Common myeloid progenitor, CD34-positive (primary cell): ENCODE measurements around the gene DPH7.
"Not testable (repeated sequence)": the region's sequence is repeated elsewhere in the genome, so short reads cannot be mapped to it uniquely, and the experiment has no call there.

ENCODE experiments used
- CTCF ChIA-PET: fragments of 350-600 bp; sonication (Branson Sonifier 250); formaldehyde crosslinking; loops from one replicate; lab custom pipeline; 2021; ENCODE audit warnings: antibody characterized with exemption; lab: Charles Lee
- POLR2A ChIA-PET: fragments of 350-600 bp; sonication (Branson Sonifier 250); formaldehyde crosslinking; loops from one replicate; lab custom pipeline; 2021; ENCODE audit warnings: antibody characterized with exemption; lab: Charles Lee
- DNase-seq, 3 donors: peaks; one replicate each; pipeline versions ENCODE4 v3.0.0 to v3.0.0-alpha.2; 2013
- H3K27ac ChIP-seq, 2 experiments: 1 replicate in 1 of 2; 2 replicates in 1 of 2; pipeline ENCODE4 v1.7.0; 2013; ENCODE audit warnings: inconsistent platforms in 2 of 2, low read length in 2 of 2, mild to moderate bottlenecking in 2 of 2, low read depth in 1 of 2, moderate library complexity in 1 of 2; ENCODE audit not compliant: severe bottlenecking in 2 of 2, insufficient read depth in 1 of 2, poor library complexity in 1 of 2
- H3K27me3 ChIP-seq, 5 experiments: replicated peaks in 2 of 5; 1 replicate in 3 of 5; 2 replicates in 2 of 5; pipeline versions ENCODE4 v1.6.1 to v1.7.0; 2013; ENCODE audit warnings: low read length in 4 of 5, mild to moderate bottlenecking in 2 of 5, moderate library complexity in 2 of 5, inconsistent platforms in 1 of 5; ENCODE audit not compliant: insufficient read depth in 5 of 5, control insufficient read depth in 4 of 5
- H3K36me3 ChIP-seq, 4 experiments: 1 replicate in 2 of 4; 2 replicates in 2 of 4; pipeline versions ENCODE4 v1.6.1 to v1.7.0; 2013; ENCODE audit warnings: low read length in 3 of 4, control low read depth in 1 of 4, mild to moderate bottlenecking in 1 of 4; ENCODE audit not compliant: control insufficient read depth in 4 of 4, insufficient read depth in 4 of 4
- H3K4me1 ChIP-seq, 4 experiments: 1 replicate in 3 of 4; 2 replicates in 1 of 4; pipeline versions ENCODE4 v1.6.1 to v1.7.1; 2013; ENCODE audit warnings: low read length in 3 of 4, mild to moderate bottlenecking in 3 of 4, control low read depth in 1 of 4, inconsistent platforms in 1 of 4, moderate library complexity in 1 of 4; ENCODE audit not compliant: control insufficient read depth in 4 of 4, insufficient read depth in 4 of 4; ENCODE audit errors: control extremely low read depth in 1 of 4
- H3K4me3 ChIP-seq, 7 experiments: 1 replicate in 4 of 7; 2 replicates in 3 of 7; pipeline versions ENCODE4 v1.5.1 to v1.7.0; 2013; ENCODE audit warnings: mild to moderate bottlenecking in 7 of 7, low read length in 6 of 7, moderate library complexity in 6 of 7, inconsistent platforms in 2 of 7, low read depth in 2 of 7, control low read depth in 1 of 7; ENCODE audit not compliant: insufficient read depth in 4 of 7, control insufficient read depth in 1 of 7; ENCODE audit errors: extremely low read depth in 1 of 7
- H3K9me3 ChIP-seq, 5 experiments: 1 replicate in 4 of 5; 2 replicates in 1 of 5; pipeline versions ENCODE4 v1.6.1 to v1.7.1; 2013; ENCODE audit warnings: low read length in 4 of 5, mild to moderate bottlenecking in 2 of 5, inconsistent platforms in 1 of 5, low read depth in 1 of 5, moderate library complexity in 1 of 5; ENCODE audit not compliant: control insufficient read depth in 4 of 5, insufficient read depth in 2 of 5; ENCODE audit errors: control extremely low read depth in 1 of 5
- WGBS: methylation state at CpG from one replicate; pipeline ENCODE4 v1.1.5; 2013; ENCODE audit not compliant: insufficient coverage; 5-methylcytosine and 5-hydroxymethylcytosine counted together

DPH7 gene

DNA sequence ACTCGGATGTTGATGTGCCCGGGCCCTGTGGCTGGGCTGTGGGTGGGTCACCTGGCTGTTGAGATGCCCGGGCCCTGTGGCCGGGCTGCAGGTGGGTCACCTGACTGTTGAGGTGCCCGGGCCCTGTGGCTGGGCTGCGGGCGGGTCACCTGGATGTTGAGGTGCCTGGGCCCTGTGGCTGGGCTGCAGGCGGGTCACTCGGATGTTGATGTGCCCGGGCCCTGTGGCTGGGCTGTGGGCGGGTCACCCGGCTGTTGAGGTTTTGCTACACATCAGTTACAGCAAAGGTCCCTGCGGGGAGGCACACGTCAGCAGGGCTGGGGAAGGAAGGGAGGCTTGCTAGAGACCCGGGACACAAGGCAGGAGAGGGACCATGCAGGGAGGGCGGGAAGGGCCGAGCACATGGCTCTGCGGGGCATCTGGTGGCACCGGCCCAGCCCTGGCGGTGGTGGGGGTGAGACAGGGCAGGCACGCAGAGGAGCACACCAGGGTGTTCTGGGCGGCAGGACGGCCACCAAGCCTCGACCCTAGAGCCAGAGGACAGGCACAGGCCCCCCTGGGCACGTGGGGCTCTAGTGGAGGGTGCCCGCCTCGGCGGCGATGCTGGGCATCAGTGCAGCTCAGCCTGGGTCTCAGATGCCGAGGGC is 63.9 kb downstream of the DPH7 start:
- Histone ChIP-seq H3K27me3 (no peaks in the 10 kb centered on the region), H3K36me3 (peaks cover 0 to 2% (median 0%) of the 10 kb centered on the region in 4 experiments), H3K4me1 (no peaks in the 10 kb centered on the region), H3K9me3 (no peaks in the 10 kb centered on the region), H3K4me3 (no peak overlapping the region), H3K27ac (no peak overlapping the region)
- ChIA-PET POLR2A (no interaction called here), CTCF (no interaction called here)
- WGBS: 97% methylated on average over 23 of the region's 30 CpGs
- DNase-seq: no peak

DNA sequence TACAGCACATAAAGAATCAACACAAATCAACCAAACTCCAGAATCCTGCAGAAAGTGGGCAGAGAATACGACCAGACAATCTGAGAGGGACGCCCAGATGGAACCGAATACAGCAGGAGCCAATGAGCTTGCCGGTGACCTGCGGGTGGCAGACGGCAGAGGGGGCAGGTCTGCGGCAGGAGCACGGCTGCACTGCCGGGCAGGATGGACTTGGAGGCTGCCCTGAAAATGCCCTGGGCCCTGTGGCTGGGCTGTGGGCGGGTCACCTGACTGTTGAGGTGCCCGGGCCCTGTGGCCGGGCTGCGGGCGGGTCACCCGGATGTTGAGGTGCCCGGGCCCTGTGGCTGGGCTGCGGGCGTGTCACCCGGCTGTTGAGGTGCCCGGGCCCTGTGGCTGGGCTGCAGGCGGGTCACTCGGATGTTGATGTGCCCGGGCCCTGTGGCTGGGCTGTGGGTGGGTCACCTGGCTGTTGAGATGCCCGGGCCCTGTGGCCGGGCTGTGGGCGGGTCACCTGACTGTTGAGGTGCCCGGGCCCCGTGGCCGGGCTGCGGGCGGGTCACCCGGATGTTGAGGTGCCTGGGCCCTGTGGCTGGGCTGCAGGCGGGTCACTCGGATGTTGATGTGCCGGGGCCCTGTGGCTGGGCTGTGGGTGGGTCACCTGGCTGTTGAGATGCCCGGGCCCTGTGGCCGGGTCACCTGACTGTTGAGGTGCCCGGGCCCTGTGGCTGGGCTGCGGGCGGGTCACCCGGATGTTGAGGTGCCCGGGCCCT is 64.7 kb downstream of the DPH7 start:
- H3K27me3 ChIP-seq, H3K9me3 ChIP-seq, POLR2A ChIA-PET, CTCF ChIA-PET, H3K36me3 ChIP-seq, H3K27ac ChIP-seq, DNase-seq, H3K4me3 ChIP-seq, H3K4me1 ChIP-seq: not testable (repeated sequence)
- 92% methylated on average over 29 of the region's 42 CpGs for WGBS

DNA sequence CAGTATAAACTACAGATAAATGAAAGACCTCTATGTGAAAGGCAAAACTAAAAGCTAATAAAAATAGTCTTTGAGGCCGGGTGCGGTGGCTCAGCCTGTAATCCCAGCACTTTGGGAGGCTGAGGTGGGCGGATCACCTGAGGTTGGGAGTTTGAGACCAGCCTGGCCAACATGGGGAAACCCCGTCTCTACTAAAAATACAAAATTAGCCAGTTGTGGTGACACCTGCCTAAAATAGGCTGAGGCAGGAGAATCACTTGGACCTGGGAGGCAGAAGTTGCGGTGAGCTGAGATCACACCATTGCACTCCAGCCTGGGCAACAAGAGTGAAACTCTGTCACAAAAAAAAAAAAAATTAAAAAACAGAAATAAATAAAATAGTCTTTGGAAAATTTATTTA is 65.6 kb downstream of the DPH7 start:
- H3K27me3 ChIP-seq, H3K4me3 ChIP-seq, H3K36me3 ChIP-seq, CTCF ChIA-PET, DNase-seq, H3K9me3 ChIP-seq, H3K4me1 ChIP-seq, H3K27ac ChIP-seq: not testable (repeated sequence)
- POLR2A ChIA-PET: interaction anchor here (0.6 kb wide), 1 partner anchor 15 kb away, joined by 3 read pairs; no protein-coding TSS in a partner anchor
- 100% methylated on average over 2 of the region's 5 CpGs for WGBS

DNA sequence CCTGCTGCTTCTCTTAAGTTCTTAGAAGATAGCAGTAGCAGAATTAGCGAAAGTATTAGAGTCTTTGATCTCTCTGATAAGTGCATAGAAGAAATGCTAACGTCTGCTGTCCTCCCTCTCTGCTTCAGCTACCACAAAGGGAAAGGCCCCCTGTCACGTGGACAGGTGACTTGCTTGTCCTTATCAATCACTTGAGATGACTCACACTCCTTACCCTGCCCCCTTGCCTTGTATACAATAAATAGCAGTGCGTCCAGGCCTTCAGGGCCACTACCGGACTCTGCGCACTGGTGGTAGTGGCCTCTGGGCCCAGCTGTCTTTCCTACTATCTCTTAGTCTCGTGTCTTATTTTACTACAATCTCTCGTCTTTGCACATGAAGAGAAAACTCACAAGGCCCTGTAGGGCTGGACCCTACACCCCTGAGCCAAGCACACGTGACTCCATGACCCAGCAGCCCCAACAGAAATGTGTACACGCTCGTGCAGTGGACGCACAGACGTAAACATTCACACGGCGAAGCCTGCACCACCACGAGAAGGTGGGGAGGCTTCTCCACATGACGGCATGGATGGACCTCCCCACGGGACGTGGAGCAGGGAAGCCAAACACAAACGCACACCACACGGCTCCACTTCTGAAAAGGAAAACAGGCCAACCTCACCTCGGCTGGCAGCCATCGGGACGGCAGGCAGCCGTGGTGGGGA is 66.8 kb downstream of the DPH7 start:
- Histone ChIP-seq H3K4me1 (no peaks in the 10 kb centered on the region), H3K36me3 (no peaks in the 10 kb centered on the region), H3K9me3 (no peaks in the 10 kb centered on the region), H3K27ac (no peak overlapping the region), H3K4me3 (no peak overlapping the region), H3K27me3 (no peaks in the 10 kb centered on the region)
- WGBS: 98% methylated on average over 21 of the region's 25 CpGs
- POLR2A ChIA-PET: no interaction called here
- no peak for DNase-seq
- CTCF ChIA-PET: no interaction called here

DNA sequence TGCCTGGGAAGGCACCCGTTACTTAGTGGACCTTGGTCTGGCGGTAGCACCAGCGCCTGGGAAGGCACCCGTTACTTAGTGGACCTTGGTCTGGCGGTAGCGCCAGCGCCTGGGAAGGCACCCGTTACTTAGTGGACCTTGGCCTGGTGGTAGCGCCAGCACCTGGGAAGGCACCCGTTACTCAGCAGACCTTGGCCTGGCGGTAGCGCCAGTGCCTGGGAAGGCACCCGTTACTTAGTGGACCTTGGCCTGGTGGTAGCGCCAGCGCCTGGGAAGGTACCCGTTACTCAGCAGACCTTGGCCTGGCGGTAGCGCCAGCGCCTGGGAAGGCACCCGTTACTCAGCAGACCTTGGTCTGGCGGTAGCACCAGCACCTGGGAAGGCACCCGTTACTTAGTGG is 67.6 kb downstream of the DPH7 start:
- CTCF ChIA-PET, H3K4me3 ChIP-seq, H3K36me3 ChIP-seq, H3K4me1 ChIP-seq, H3K27ac ChIP-seq, POLR2A ChIA-PET, DNase-seq, H3K9me3 ChIP-seq, H3K27me3 ChIP-seq: not testable (repeated sequence)
- WGBS: 97% methylated on average over 20 of the region's 22 CpGs

DNA sequence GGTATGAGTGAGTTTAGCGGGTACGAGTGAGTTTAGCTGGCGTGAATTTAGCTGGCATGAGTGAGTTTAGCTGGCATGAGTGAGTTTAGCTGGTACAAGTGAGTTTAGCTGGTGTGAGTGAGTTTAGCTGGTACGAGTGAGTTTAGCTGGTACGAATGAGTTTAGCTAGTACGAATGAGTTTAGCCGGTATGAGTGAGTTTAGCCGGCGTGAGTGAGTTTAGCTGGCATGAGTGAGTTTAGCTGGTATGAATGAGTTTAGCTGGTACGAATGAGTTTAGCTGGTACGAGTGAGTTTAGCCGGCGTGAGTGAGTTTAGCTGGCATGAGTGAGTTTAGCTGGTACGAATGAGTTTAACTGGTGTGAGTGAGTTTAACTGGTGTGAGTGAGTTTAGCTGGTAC is 69.5 kb downstream of the DPH7 start:
- ChIA-PET POLR2A (no interaction called here), CTCF (interaction anchor here (0.8 to 1.6 kb wide), 6 partner anchors 12 to 215 kb away, joined by 3 to 4 read pairs (median 3); no protein-coding TSS in a partner anchor)

More for the DNA sequence above, 69.5 kb downstream of the DPH7 start:
- Histone ChIP-seq H3K36me3 (no peaks in the 10 kb centered on the region), H3K9me3 (peaks cover 0 to 2% (median 0%) of the 10 kb centered on the region in 5 experiments), H3K27me3 (no peaks in the 10 kb centered on the region), H3K4me1 (no peaks in the 10 kb centered on the region), H3K27ac (no peak overlapping the region), H3K4me3 (no peak overlapping the region)
- DNase-seq: no peak
- WGBS: 85% methylated on average over 11 of the region's 14 CpGs
